GM12891 (cell line): ENCODE results near the gene ASF1B.

Experiments used
- POLR2A ChIP-seq: IDR thresholded peaks from 2 replicates; pipeline ENCODE4 v1.6.1; 2011; ENCODE audit warnings: low read depth, low read length, control low read depth
- POLR2AphosphoS5 ChIP-seq: IDR thresholded peaks from 2 replicates; pipeline ENCODE4 v1.6.1; 2011; ENCODE audit warnings: low read depth, low read length, control low read depth
- TAF1 ChIP-seq: IDR thresholded peaks from 2 replicates; pipeline ENCODE4 v1.6.1; 2011; ENCODE audit warnings: low read depth, low read length, control low read depth

- TF ChIP-seq POLR2AphosphoS5 (no peak), POLR2A (no peak), TAF1 (no peak)
Measured at GRCh38 chr19:14117668-14118164, 18.7 kb downstream of the ASF1B start, which contains the start of gene PRKACA.
